CD14-positive monocyte (primary cell): ENCODE results near the gene CIRBP. TPM values are rescaled to one million over a fixed set of nuclear protein-coding genes. Genes with fewer than 3 reads are reported as not detected.
A peak's percentile ranks its signal among the peaks of the same experiment; 100 is the strongest.

Source experiments
- DNase-seq, 3 donors: peaks; one replicate each; pipeline ENCODE4 v3.0.0-alpha.2; 2011 to 2022
- H2AFZ ChIP-seq: 2 replicates; pipeline ENCODE4 v1.6.0; 2012; ENCODE audit warnings: mild to moderate bottlenecking, low read depth, low read length, inconsistent platforms; ENCODE audit not compliant: insufficient read depth, poor library complexity, severe bottlenecking
- H3K27ac ChIP-seq, 2 donors: 1 replicate in 1 of 2; 2 replicates in 1 of 2; pipeline ENCODE4 v1.5.1; 2012 to 2013; ENCODE audit warnings: low read length in 2 of 2, control low read depth in 1 of 2, inconsistent platforms in 1 of 2, low read depth in 1 of 2, mild to moderate bottlenecking in 1 of 2
- H3K27me3 ChIP-seq, 2 donors: one replicate each; pipeline versions ENCODE4 v1.6.0 to v1.6.1; 2011 to 2013; ENCODE audit warnings: low read length in 2 of 2; ENCODE audit not compliant: control insufficient read depth in 2 of 2, insufficient read depth in 2 of 2
- H3K36me3 ChIP-seq, 2 donors: replicated peaks in 1 of 2; 1 replicate in 1 of 2; 2 replicates in 1 of 2; pipeline versions ENCODE4 v1.5.1 to v1.6.1; 2012 to 2013; ENCODE audit warnings: low read length in 2 of 2, control low read depth in 1 of 2, inconsistent platforms in 1 of 2, mild to moderate bottlenecking in 1 of 2; ENCODE audit not compliant: insufficient read depth in 2 of 2, control insufficient read depth in 1 of 2
- H3K4me1 ChIP-seq, 2 donors: 1 replicate in 1 of 2; 2 replicates in 1 of 2; pipeline versions ENCODE4 v1.5.1 to v1.6.1; 2012 to 2013; ENCODE audit warnings: low read length in 2 of 2, control low read depth in 1 of 2, inconsistent platforms in 1 of 2, mild to moderate bottlenecking in 1 of 2, moderate library complexity in 1 of 2; ENCODE audit not compliant: insufficient read depth in 2 of 2, control insufficient read depth in 1 of 2
- H3K4me2 ChIP-seq: replicated peaks from 2 replicates; pipeline ENCODE3; 2012; ENCODE audit warnings: low read length, moderate library complexity, mild to moderate bottlenecking; ENCODE audit not compliant: poor library complexity, severe bottlenecking; ENCODE audit errors: extremely low read depth
- H3K4me3 ChIP-seq, 3 experiments: fragments of 200-600 bp in 1 of 3; sonication (generic) in 1 of 3; replicated peaks in 1 of 3; 1 replicate in 2 of 3; 2 replicates in 1 of 3; pipeline ENCODE4 v1.5.1; 2011 to 2013; ENCODE audit warnings: low read length in 3 of 3, mild to moderate bottlenecking in 3 of 3, control low read depth in 2 of 3, low read depth in 2 of 3, inconsistent platforms in 1 of 3, moderate library complexity in 1 of 3
- H3K79me2 ChIP-seq: 2 replicates; pipeline ENCODE4 v1.6.0; 2012; ENCODE audit warnings: mild to moderate bottlenecking, control low read depth, inconsistent platforms, low read length, moderate library complexity; ENCODE audit not compliant: insufficient read depth
- H3K9ac ChIP-seq: 2 replicates; pipeline ENCODE4 v1.6.0; 2017; ENCODE audit warnings: low read length, mild to moderate bottlenecking; ENCODE audit not compliant: insufficient read depth, poor library complexity, severe bottlenecking
- H3K9me3 ChIP-seq, 2 donors: replicated peaks in 1 of 2; 1 replicate in 1 of 2; 2 replicates in 1 of 2; pipeline versions ENCODE4 v1.5.1 to v1.6.1; 2012 to 2013; ENCODE audit warnings: low read length in 2 of 2, control low read depth in 1 of 2; ENCODE audit not compliant: control insufficient read depth in 1 of 2, insufficient read depth in 1 of 2
- H4K20me1 ChIP-seq: 2 replicates; pipeline ENCODE4 v1.6.0; 2012; ENCODE audit warnings: mild to moderate bottlenecking, low read length, control low read depth, moderate library complexity; ENCODE audit not compliant: insufficient read depth
- H3K27ac Mint-ChIP-seq, 7 donors: one replicate each; pipeline ENCODE4 v1.8.0; 2020; ENCODE audit warnings: mild to moderate bottlenecking in 7 of 7, mixed read lengths in 7 of 7, moderate library complexity in 6 of 7, inconsistent platforms in 2 of 7
- H3K27me3 Mint-ChIP-seq, 3 donors: one replicate each; pipeline ENCODE4 v1.8.0; 2021 to 2022; ENCODE audit warnings: low read depth in 3 of 3, mild to moderate bottlenecking in 3 of 3, mixed read lengths in 3 of 3, moderate library complexity in 3 of 3, inconsistent platforms in 1 of 3
- H3K36me3 Mint-ChIP-seq, 2 donors: one replicate each; pipeline ENCODE4 v1.8.0; 2020; ENCODE audit warnings: mixed read lengths in 2 of 2, inconsistent platforms in 1 of 2, mild to moderate bottlenecking in 1 of 2
- H3K4me1 Mint-ChIP-seq: one replicate; pipeline ENCODE4 v1.8.0; 2020; ENCODE audit warnings: mild to moderate bottlenecking, mixed read lengths
- H3K4me3 Mint-ChIP-seq, 2 donors: one replicate each; pipeline ENCODE4 v1.8.0; 2020; ENCODE audit warnings: mild to moderate bottlenecking in 2 of 2, mixed read lengths in 2 of 2, moderate library complexity in 1 of 2
- H3K9me3 Mint-ChIP-seq, 7 donors: one replicate each; pipeline ENCODE4 v1.8.0; 2020 to 2022; ENCODE audit warnings: mixed read lengths in 7 of 7, mild to moderate bottlenecking in 6 of 7, moderate library complexity in 6 of 7, inconsistent platforms in 2 of 7
- CTCF ChIP-seq: fragments of 200-600 bp; IDR thresholded peaks from one replicate; pipeline ENCODE4 v1.8.0; 2022; ENCODE audit warnings: antibody characterized with exemption, mild to moderate bottlenecking
- whole genome bisulfite sequencing: methylation state at CpG from one replicate; pipeline ENCODE4 v1.1.5; 2013; ENCODE audit warnings: missing lambda C conversion rate; ENCODE audit not compliant: insufficient coverage; 5-methylcytosine and 5-hydroxymethylcytosine counted together
- intact Hi-C, 2 donors: fragments of 100-400 bp; cut with micrococcal nuclease; formaldehyde crosslinking; loops; one replicate each; pipeline versions ENCODE4 v1.15.0 to v1.15.1; 2023
- polyA plus RNA-seq, 3 donors: library from polyadenylated mRNA; depleted of rRNA in 1 of 3; unstranded in 2 of 3; stranded (reverse) in 1 of 3; fragments of 300-500 nt in 2 of 3; fragments of >200 nt in 1 of 3; fragmentation: Illumina TruSeq in 2 of 3; gene quantifications; 1 replicate in 2 of 3; 2 replicates in 1 of 3; pipeline ENCODE4 v1.2.3, GENCODE V29; 2012 to 2021

CIRBP gene
- polyA plus RNA-seq, 3 donors = 39.6 to 600 (median 51.1) TPM

GRCh38 chr19:1221904-1222255, 47.3 kb upstream of the CIRBP start:
- Histone ChIP-seq H3K4me2 (no peak overlapping the region), H3K9ac (no peak overlapping the region), H3K27ac (no peak overlapping the region), H3K9me3 (no peaks in the 10 kb centered on the region), H4K20me1 (peaks cover 92% of the 10 kb centered on the region), H3K27me3 (no peaks in the 10 kb centered on the region), H3K4me3 (no peak overlapping the region), H3K4me1 (no peaks in the 10 kb centered on the region), H3K79me2 (peaks cover 23% of the 10 kb centered on the region), H3K36me3 (peaks cover 53 to 69% of the 10 kb centered on the region in 2 donors), H2AFZ (no peak overlapping the region)
- Mint-ChIP-seq H3K27me3 (peaks cover 0 to 2% (median 0%) of the 10 kb centered on the region in 3 donors), H3K27ac (peak overlapping the region in 1 of 7 donors; percentile 76), H3K9me3 (no peaks in the 10 kb centered on the region), H3K36me3 (peaks cover 16 to 43% of the 10 kb centered on the region in 2 donors), H3K4me3 (no peak overlapping the region), H3K4me1 (no peaks in the 10 kb centered on the region)
- intact Hi-C loops = no loop called here
- TF ChIP-seq CTCF = no peak
- DNase-seq = no peak
- WGBS = 98% methylated on average over 22 of the region's 22 CpGs

GRCh38 chr19:1222394-1222793, 46.7 kb upstream of the CIRBP start:
- no peaks in the 10 kb centered on the region for H3K4me1 Mint-ChIP-seq
- DNase-seq = no peak
- no peak overlapping the region for H3K4me3 Mint-ChIP-seq
- peak overlapping the region in 2 of 7 donors; percentile 33 to 76 for H3K27ac Mint-ChIP-seq
- no peak overlapping the region for H2AFZ ChIP-seq
- H3K36me3 Mint-ChIP-seq = peaks cover 16 to 43% of the 10 kb centered on the region in 2 donors
- 97% methylated on average over 14 of the region's 14 CpGs for WGBS
- intact Hi-C loops = no loop called here
- H3K9me3 Mint-ChIP-seq = peaks cover 0 to 4% (median 0%) of the 10 kb centered on the region in 7 donors
- no peak overlapping the region for H3K4me3 ChIP-seq
- H3K27me3 Mint-ChIP-seq = peaks cover 0 to 2% (median 0%) of the 10 kb centered on the region in 3 donors
- peaks cover 18% of the 10 kb centered on the region for H3K79me2 ChIP-seq
- no peaks in the 10 kb centered on the region for H3K9me3 ChIP-seq
- H3K27me3 ChIP-seq = no peaks in the 10 kb centered on the region
- H3K9ac ChIP-seq = no peak overlapping the region
- peaks cover 87% of the 10 kb centered on the region for H4K20me1 ChIP-seq
- no peak overlapping the region for H3K27ac ChIP-seq
- no peak for TF ChIP-seq CTCF
- peaks cover 53 to 73% of the 10 kb centered on the region in 2 donors for H3K36me3 ChIP-seq
- no peaks in the 10 kb centered on the region for H3K4me1 ChIP-seq
- no peak overlapping the region for H3K4me2 ChIP-seq
